Heart left ventricle (tissue), 16 donors: ENCODE results near the gene SEC63. TPM values are rescaled to one million over a fixed set of nuclear protein-coding genes. Genes with fewer than 3 reads are reported as not detected.

Source experiments
- ATAC-seq, 4 donors: fragments of 200-7000 bp; cut with Tn5 transposase; one replicate each; pipeline ENCODE4 v1.9.1; 2020 to 2022; ENCODE audit warnings: moderate library complexity in 4 of 4, mild to moderate bottlenecking in 3 of 4, moderate number of reproducible peaks in 1 of 4
- DNase-seq, 5 donors: peaks; one replicate each; pipeline ENCODE4 v3.0.0-alpha.2; 2020
- H3K27ac ChIP-seq, 12 donors: fragments of 200-600 bp; sonication (generic) in 4 of 12; one replicate each; pipeline versions ENCODE4 v1.5.0 to v1.8.0; 2016 to 2022; ENCODE audit warnings: mild to moderate bottlenecking in 2 of 12
- H3K27me3 ChIP-seq, 9 donors: fragments of 200-600 bp; sonication (generic) in 2 of 9; one replicate each; pipeline versions ENCODE4 v1.5.1 to v1.8.0; 2016 to 2022; ENCODE audit warnings: mild to moderate bottlenecking in 3 of 9
- H3K36me3 ChIP-seq, 9 donors: fragments of 200-600 bp; sonication (generic) in 2 of 9; one replicate each; pipeline versions ENCODE4 v1.5.0 to v1.8.0; 2018 to 2022; ENCODE audit warnings: mild to moderate bottlenecking in 2 of 9
- H3K4me1 ChIP-seq, 12 donors: fragments of 200-600 bp; sonication (generic) in 4 of 12; one replicate each; pipeline versions ENCODE4 v1.5.0 to v1.8.0; 2016 to 2022; ENCODE audit warnings: mild to moderate bottlenecking in 3 of 12
- H3K4me3 ChIP-seq, 12 donors: fragments of 200-600 bp; sonication (generic) in 4 of 12; one replicate each; pipeline versions ENCODE4 v1.5.0 to v1.8.0; 2017 to 2022; ENCODE audit warnings: mild to moderate bottlenecking in 9 of 12, moderate library complexity in 4 of 12
- H3K9me3 ChIP-seq, 12 donors: fragments of 200-600 bp; sonication (generic) in 4 of 12; one replicate each; pipeline versions ENCODE4 v1.5.0 to v1.8.0; 2016 to 2022; ENCODE audit warnings: mild to moderate bottlenecking in 1 of 12
- CTCF ChIP-seq, 12 donors: fragments of 200-600 bp; sonication (generic) in 4 of 12; IDR thresholded peaks; one replicate each; pipeline versions ENCODE4 v1.5.0 to v1.8.0; 2018 to 2022; ENCODE audit warnings: antibody characterized with exemption in 12 of 12, mild to moderate bottlenecking in 5 of 12
- POLR2A ChIP-seq, 2 donors: fragments of 450-650 bp; IDR thresholded peaks; one replicate each; pipeline ENCODE4 v1.6.1; 2017; ENCODE audit warnings: antibody characterized with exemption in 2 of 2, mild to moderate bottlenecking in 2 of 2, moderate library complexity in 2 of 2
- WGBS, 4 donors: extraction: QIAGEN DNeasy Blood & Tissue Kit in 2 of 4; methylation state at CpG; one replicate each; pipeline versions ENCODE4 v1.1.5 to v1.1.7; 2013 to 2018; 5-methylcytosine and 5-hydroxymethylcytosine counted together
- intact Hi-C, 10 donors: fragments of 100-400 bp; cut with DNase I; formaldehyde crosslinking; loops; one replicate each; pipeline versions ENCODE4 v1.11.1 to v1.14.2; 2022
- polyA plus RNA-seq, 2 donors: library from polyadenylated mRNA; stranded (reverse); fragments of 200-250 nt; gene quantifications; one replicate each; pipeline ENCODE4 v1.2.3, GENCODE V29; 2013
- total RNA-seq, 9 donors: library from RNA; depleted of rRNA in 2 of 9; stranded (reverse); fragments of >200 nt in 2 of 9; fragmentation: NEBNext Ultra II Directional in 3 of 9; extraction: Animal tissue kit (Norgen Biotek cat#: 25700) in 3 of 9; gene quantifications; one replicate each; pipeline versions ENCODE4 v1.1.0 to v1.2.4, GENCODE V29; 2016 to 2023
- donor health status: ischemic (EF 13 %, LVEDD 7.1; RV severe dilation, severe dysfunction).
- donor health status: healthy with polysubstance abuse.
- donor health status: DM: no; HTN: yes; CAD: no.
- donor health status: DM: no; HTN: no; CAD: no.
- donor health status: ischemic (EF 25% LVEDD 6.9; RV normal size, moderate dysfunction).
- donor health status: ischemic (EF 25% LVEDD 5.7; RV mildly dilated, moderate dysfunction).
- donor health status: healthy.
- donor health status: DM: yes; HTN: yes; CAD: no.
- donor health status: ischemic (EF 35%, LVEDD 5.7; RV mildly dilated, moderate dysfunction).
- donor health status: nonischemic (EF 11% LVEDD 7.7; RV severe dilation, severe dysfunction).
- donor health status: DM: yes; HTN: yes; CAD: no.
- donor health status: PGD.
- donor health status: ischemic (EF 29% LVEDD 5.4; RV normal size, mild dysfunction).
- donor health status: nonischemic (EF 23%, LVEDD 6.1; RV moderate dilation, normal function).

Gene SEC63
- total and polyA plus RNA-seq, 11 donors = 15.3 to 64.9 (median 52.5) TPM

DNA sequence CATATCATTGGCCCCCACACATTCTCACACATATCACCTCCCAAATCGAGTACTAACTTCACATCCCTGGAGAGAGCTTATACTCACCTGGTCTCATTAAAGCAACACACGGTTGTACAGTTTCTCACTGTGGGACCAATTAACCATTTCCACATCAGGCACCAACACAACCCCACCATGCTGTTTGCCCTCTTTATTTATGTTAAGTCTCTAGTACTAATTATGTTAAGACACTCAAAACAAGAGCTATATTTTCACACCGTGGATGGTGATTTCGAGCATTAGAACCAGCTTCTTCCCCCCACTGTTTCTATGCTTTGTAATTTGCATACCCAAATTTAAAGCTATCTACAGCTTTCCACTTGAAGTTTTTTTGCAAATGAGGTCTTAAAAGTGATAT is 140.2 kb downstream of the SEC63 start:
- Histone ChIP-seq H3K4me1 (peaks cover 0 to 26% (median 2%) of the 10 kb centered on the region in 12 donors), H3K9me3 (no peaks in the 10 kb centered on the region), H3K36me3 (no peaks in the 10 kb centered on the region), H3K4me3 (no peak overlapping the region), H3K27ac (no peak overlapping the region), H3K27me3 (peaks cover 0 to 14% (median 0%) of the 10 kb centered on the region in 9 donors)
- DNase-seq (no peak), ATAC-seq (no peak)
- WGBS, 4 donors = 76 to 84% (median 80%) methylated on average over 4 of the region's 4 CpGs
- intact Hi-C loops = no loop called here
- TF ChIP-seq CTCF (IDR thresholded peaks at IDR 0.05) (no peak), POLR2A (IDR thresholded peaks at IDR 0.05) (no peak)

Other genes starting within 250 kb of the SEC63 start
- gene SCML4, start 133.9 kb downstream of the SEC63 start, total RNA-seq = 1 to 10 TPM in 2 of 9 donors, under 1 TPM in 3, not detected in 4; 0.17 to 1.3 (median 0.31) TPM
- gene SCML4, start 133.9 kb downstream of the SEC63 start, polyA plus RNA-seq = under 1 TPM; 0.06 to 0.08 TPM
- 10 to 100 TPM; 29.3 to 69.3 (median 45.3) TPM for gene OSTM1, start 116.5 kb upstream of the SEC63 start, total RNA-seq
- 10 to 100 TPM; 19.0 to 30.1 TPM for gene OSTM1, start 116.5 kb upstream of the SEC63 start, polyA plus RNA-seq
- gene NR2E1, start 207.8 kb upstream of the SEC63 start, total RNA-seq = not detected
- gene NR2E1, start 207.8 kb upstream of the SEC63 start, polyA plus RNA-seq = not detected